VCaP (cell line): Measurements from ENCODE around the gene SPATA17.

Experiments
- H3K27ac ChIP-seq: fragments of 450-650 bp; 2 replicates; pipeline ENCODE4 v1.5.1; 2017
- TF ChIP-seq, protein P1 (sequence below): fragments of 450-650 bp; conservative IDR thresholded peaks from 2 replicates; pipeline ENCODE4 v1.5.1; 2017; ENCODE audit warnings: mild to moderate bottlenecking, moderate library complexity

The SPATA17 gene

DNA sequence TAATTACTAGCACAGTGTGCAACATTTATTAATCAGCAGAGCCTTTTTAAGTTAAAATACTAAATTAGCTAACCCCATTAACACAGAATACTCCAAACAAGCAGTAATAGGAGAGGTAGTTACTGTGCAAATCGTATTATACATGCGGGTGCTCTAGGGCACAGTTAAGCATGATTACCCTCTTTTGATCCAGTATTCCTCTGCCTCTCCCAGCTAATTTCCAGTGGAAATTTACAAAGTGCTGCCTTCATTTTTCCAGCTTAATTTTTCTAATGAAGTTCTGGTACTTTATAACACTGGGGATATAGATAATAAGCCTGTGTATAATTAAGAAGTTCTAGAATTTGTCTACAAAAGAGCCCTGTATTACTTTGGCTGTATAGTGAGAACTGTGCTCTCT lies 159.9 kb downstream of the SPATA17 start:
- no peak overlapping the region for H3K27ac ChIP-seq
- TF ChIP-seq, protein P1, sequence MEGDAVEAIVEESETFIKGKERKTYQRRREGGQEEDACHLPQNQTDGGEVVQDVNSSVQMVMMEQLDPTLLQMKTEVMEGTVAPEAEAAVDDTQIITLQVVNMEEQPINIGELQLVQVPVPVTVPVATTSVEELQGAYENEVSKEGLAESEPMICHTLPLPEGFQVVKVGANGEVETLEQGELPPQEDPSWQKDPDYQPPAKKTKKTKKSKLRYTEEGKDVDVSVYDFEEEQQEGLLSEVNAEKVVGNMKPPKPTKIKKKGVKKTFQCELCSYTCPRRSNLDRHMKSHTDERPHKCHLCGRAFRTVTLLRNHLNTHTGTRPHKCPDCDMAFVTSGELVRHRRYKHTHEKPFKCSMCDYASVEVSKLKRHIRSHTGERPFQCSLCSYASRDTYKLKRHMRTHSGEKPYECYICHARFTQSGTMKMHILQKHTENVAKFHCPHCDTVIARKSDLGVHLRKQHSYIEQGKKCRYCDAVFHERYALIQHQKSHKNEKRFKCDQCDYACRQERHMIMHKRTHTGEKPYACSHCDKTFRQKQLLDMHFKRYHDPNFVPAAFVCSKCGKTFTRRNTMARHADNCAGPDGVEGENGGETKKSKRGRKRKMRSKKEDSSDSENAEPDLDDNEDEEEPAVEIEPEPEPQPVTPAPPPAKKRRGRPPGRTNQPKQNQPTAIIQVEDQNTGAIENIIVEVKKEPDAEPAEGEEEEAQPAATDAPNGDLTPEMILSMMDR = no peak

DNA sequence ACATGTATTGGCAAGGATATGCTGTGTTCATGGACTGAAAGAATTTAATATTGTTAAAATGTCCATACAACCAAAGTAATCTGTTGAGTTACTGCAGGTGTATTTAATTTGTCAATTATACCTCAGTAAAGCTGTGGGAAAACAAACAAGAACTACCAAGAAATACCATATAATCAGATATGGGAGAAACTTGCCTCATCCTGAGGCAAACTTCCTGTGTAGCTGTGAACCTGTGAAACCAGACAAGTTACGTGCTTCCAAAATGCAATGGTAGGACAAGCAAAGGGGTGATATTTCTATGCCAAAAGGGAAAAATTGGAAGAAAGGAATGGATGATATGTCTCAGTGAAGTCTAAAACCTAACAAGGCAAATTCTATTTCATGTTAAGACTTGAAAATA lies 174.6 kb downstream of the SPATA17 start:
- H3K27ac ChIP-seq = no peak overlapping the region
- TF ChIP-seq, protein P1 = no peak

DNA sequence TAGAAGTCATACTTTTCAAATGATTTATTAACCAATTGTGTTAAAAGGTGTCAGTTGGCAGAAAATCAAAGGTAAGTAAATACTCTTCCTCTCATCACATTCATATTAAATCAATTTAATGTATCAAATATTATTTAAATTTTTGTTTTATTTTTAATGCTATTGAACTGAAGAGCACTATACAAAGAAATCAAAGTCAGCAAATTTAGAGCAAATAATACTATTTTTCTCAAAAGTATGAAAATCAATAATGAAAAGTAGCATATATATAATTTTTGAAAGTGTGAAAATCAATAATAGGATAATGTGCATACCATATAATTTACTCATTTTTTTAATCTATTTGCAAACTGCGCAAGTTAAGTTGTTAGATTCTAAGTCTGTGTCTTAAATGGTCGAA lies 181.0 kb downstream of the SPATA17 start:
- no peak overlapping the region for H3K27ac ChIP-seq
- TF ChIP-seq, protein P1 = no peak

DNA sequence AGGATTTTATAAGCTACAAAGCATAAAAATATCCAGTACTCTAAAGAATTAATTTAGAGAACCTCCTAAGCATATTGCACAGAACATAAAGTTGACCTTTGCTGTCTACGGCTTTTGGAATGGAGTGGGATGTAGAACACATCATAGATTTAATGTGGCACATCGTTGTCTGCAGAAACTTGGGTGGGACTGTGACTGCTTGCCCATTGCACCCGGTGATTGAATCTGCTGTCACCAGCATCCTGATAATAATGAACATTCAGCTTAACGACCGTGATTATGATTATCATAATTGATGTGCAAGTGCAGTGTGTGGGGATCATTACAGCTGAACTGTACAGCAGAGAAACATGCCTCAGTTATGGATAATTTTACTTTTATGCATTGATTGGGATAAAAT lies 181.9 kb downstream of the SPATA17 start:
- no peak overlapping the region for H3K27ac ChIP-seq
- TF ChIP-seq, protein P1 = no peak

DNA sequence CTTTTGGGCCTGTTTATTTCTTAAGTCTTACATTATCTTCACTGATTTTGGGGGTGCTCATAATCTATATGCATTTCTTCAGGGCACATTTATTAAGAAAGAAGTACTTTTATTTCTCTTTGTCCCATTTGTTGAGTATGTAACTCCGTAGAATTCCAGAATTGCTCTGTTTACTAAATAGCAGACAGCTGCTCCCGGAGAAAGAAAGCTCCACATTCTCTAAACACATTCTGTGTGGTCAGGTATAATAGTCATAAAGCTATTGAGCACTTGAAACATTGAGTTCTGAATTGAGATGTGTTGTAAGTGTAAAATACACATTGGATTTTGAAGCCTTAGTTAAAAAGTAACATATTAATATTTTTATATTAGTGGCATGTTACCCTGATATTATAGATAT lies 206.5 kb downstream of the SPATA17 start:
- TF ChIP-seq, protein P1 = no peak
- no peak overlapping the region for H3K27ac ChIP-seq

DNA sequence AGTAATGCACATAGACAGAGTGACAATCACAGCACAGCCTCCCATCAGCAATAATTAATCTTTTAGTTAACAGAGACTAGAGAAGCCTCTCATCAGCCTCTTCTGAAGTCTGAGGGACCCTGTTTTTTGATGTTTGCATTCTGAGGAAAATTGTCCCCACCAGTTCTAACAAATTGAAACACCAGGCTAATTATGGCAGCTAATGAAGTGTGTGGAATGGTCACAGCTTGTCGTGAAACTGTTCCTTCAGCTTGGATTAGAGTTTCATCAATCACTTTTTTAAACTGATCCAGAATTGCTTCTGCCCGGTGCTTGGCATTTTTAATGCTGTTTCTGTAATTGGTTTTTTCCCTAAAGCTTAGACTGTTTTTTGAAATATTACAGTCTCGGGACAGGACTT lies 208.0 kb downstream of the SPATA17 start:
- TF ChIP-seq, protein P1 = no peak
- H3K27ac ChIP-seq = no peak overlapping the region

DNA sequence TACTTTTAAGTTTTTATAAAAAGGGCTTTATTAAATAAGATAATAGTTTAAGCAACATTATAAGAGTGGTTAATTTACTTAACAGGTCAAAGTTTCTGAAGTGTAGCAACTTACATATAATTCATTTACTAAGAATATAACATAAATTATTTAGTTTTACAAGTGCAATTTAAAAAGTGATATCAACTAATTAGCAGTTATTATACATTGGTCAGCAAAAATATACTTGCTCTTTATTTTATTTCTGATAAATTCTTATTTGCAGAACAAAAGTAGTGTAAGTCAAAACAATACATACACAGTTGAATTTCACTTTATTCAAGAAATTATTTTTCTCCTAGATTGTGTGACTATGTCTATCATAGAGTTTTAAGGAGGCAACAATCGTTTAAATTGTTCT lies 215.6 kb downstream of the SPATA17 start:
- H3K27ac ChIP-seq = no peak overlapping the region
- TF ChIP-seq, protein P1 = no peak

DNA sequence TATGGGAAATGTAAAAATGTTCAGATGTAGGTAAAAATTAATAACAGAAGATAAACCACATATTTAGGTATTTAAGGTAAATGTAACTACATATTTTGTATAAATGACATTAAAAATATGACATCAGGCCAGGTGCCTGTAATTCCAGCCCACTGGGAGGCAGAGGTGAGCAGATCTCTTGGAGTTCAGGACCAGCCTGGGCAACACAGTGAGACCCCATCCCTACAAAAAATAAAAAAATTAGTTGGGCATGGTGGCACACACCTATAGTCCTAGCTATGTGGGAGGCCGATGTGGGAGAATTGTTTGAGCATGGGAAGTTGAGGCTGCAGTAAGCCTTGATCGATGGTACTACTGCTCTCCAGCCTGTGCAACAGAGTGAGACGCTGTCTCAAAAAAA lies 216.5 kb downstream of the SPATA17 start:
- TF ChIP-seq, protein P1 = no peak

More for the DNA sequence above, 216.5 kb downstream of the SPATA17 start:
- no peak overlapping the region for H3K27ac ChIP-seq
